Lower lobe of right lung (tissue), 2 donors: ENCODE data around the gene PIP4K2B. TPM values are rescaled to one million over a fixed set of nuclear protein-coding genes. Genes with fewer than 3 reads are reported as not detected.

ENCODE experiments used
- ATAC-seq, 2 donors: fragments of 200-7000 bp; cut with Tn5 transposase; one replicate each; pipeline ENCODE4 v1.9.1; 2020 to 2022; ENCODE audit warnings: mild to moderate bottlenecking in 2 of 2, moderate library complexity in 2 of 2
- DNase-seq: peaks from one replicate; pipeline ENCODE4 v3.0.0-alpha.2; 2020
- H3K27ac ChIP-seq: fragments of 200-600 bp; one replicate; pipeline ENCODE4 v1.8.0; 2022
- H3K27me3 ChIP-seq: fragments of 200-600 bp; one replicate; pipeline ENCODE4 v1.8.0; 2022; ENCODE audit warnings: low read depth
- H3K36me3 ChIP-seq: fragments of 200-600 bp; one replicate; pipeline ENCODE4 v1.8.0; 2022; ENCODE audit warnings: mild to moderate bottlenecking
- H3K4me1 ChIP-seq: fragments of 200-600 bp; one replicate; pipeline ENCODE4 v1.8.0; 2022
- H3K4me3 ChIP-seq: fragments of 200-600 bp; one replicate; pipeline ENCODE4 v1.8.0; 2022; ENCODE audit warnings: mild to moderate bottlenecking
- H3K9me3 ChIP-seq: fragments of 200-600 bp; one replicate; pipeline ENCODE4 v1.8.0; 2022
- intact Hi-C: fragments of 100-400 bp; cut with DNase I; formaldehyde crosslinking; loops from one replicate; pipeline ENCODE4 v1.11.0; 2022
- microRNA-seq: library from miRNA; unstranded; fragments of <30 nt; microRNA quantifications from one replicate; pipeline ENCODE4 v1.2.0, GENCODE V29; 2020; ENCODE audit warnings: borderline number of aligned reads
- total RNA-seq: library from RNA; stranded (reverse); fragmentation: NEBNext Ultra II Directional; extraction: Animal tissue kit (Norgen Biotek cat#: 25700); gene quantifications from one replicate; pipeline ENCODE4 v1.2.1, GENCODE V29; 2021
- TF ChIP-seq, protein P1 (sequence below): fragments of 200-600 bp; IDR thresholded peaks from one replicate; pipeline ENCODE4 v1.8.0; 2022; ENCODE audit warnings: antibody characterized with exemption, mild to moderate bottlenecking
- donor health status: DM: no; HTN: yes; CAD: no; lungs with severe emphysema.

The PIP4K2B gene
- total RNA-seq, 1 donor from 2014 or later = 44.8 TPM

GRCh38 chr17:38716368-38717005 lies 82.9 kb downstream of the PIP4K2B start:
- H3K9me3 ChIP-seq = no peaks in the 10 kb centered on the region
- H3K36me3 ChIP-seq = peaks cover 99% of the 10 kb centered on the region
- H3K4me3 ChIP-seq = no peak overlapping the region
- no peaks in the 10 kb centered on the region for H3K27me3 ChIP-seq
- no peak overlapping the region for H3K27ac ChIP-seq
- intact Hi-C loops = no loop called here
- TF ChIP-seq, protein P1, sequence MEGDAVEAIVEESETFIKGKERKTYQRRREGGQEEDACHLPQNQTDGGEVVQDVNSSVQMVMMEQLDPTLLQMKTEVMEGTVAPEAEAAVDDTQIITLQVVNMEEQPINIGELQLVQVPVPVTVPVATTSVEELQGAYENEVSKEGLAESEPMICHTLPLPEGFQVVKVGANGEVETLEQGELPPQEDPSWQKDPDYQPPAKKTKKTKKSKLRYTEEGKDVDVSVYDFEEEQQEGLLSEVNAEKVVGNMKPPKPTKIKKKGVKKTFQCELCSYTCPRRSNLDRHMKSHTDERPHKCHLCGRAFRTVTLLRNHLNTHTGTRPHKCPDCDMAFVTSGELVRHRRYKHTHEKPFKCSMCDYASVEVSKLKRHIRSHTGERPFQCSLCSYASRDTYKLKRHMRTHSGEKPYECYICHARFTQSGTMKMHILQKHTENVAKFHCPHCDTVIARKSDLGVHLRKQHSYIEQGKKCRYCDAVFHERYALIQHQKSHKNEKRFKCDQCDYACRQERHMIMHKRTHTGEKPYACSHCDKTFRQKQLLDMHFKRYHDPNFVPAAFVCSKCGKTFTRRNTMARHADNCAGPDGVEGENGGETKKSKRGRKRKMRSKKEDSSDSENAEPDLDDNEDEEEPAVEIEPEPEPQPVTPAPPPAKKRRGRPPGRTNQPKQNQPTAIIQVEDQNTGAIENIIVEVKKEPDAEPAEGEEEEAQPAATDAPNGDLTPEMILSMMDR = no peak
- ATAC-seq = no peak
- no peak for DNase-seq
- H3K4me1 ChIP-seq = no peaks in the 10 kb centered on the region

Small RNAs within 50 kb of the gene (microRNA-seq; reads per million reads assigned to microRNA genes)
- not detected for gene MIR4726
- 1.5 reads per million for gene MIR4727

Other genes with a start within 250 kb of the PIP4K2B start
- 6.6 TPM for gene SRCIN1, start 193.6 kb downstream of the PIP4K2B start, total RNA-seq
- 1.0 TPM for gene EPOP, start 124.6 kb downstream of the PIP4K2B start, total RNA-seq
- gene MLLT6, start 94.3 kb downstream of the PIP4K2B start, total RNA-seq = 135 TPM
- 31.3 TPM for gene CISD3, start 69.2 kb downstream of the PIP4K2B start, total RNA-seq
- 53.5 TPM for gene PCGF2, start 51.2 kb downstream of the PIP4K2B start, total RNA-seq
- gene PSMB3, start 46.8 kb downstream of the PIP4K2B start, total RNA-seq = 128 TPM
- 22.3 TPM for gene CWC25, start 25.8 kb upstream of the PIP4K2B start, total RNA-seq
- 1,156 TPM for gene RPL23, start 54.2 kb upstream of the PIP4K2B start, total RNA-seq
- gene LASP1, start 70.5 kb upstream of the PIP4K2B start, total RNA-seq = 158 TPM
- gene FBXO47, start 167.8 kb upstream of the PIP4K2B start, total RNA-seq = not detected